ENCODE results near the gene TTLL8. TPM values are rescaled to one million over a fixed set of nuclear protein-coding genes. Genes with fewer than 3 reads are reported as not detected.

The TTLL8 gene
- polyA plus RNA-seq, 4 donors: 0.06 TPM; not detected in 3

DNA sequence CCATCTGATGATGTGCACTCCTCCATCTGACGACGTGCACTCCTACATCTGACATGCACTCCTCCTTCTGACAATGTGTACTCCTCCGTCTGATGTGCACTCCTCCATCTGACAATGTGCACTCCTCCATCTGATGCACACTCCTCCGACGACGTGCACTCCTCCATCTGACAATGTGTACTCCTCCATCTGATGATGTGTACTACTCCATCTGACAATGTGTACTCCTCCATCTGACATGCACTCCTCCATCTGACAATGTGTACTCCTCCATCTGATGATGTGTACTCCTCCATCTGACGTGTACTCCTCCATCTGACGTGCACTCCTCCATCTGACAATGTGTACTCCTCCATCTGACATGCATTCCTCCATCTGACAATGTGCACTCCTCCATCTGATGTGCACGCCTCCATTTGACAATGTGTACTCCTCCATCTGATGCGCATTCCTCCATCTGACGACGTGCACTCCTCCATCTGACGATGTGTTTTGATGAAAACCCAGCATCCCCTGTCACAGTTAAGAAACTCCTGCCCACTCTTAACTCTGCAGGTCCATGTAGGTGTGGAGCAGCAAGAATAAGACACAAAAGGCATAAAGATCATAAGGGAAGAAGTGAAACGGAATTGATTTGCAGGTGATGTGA, 35.8 kb downstream of the TTLL8 start:
- no peak for DNase-seq (ENCODE audit: low read depth in 4 of 4, low spot score in 3 of 4)

DNA sequence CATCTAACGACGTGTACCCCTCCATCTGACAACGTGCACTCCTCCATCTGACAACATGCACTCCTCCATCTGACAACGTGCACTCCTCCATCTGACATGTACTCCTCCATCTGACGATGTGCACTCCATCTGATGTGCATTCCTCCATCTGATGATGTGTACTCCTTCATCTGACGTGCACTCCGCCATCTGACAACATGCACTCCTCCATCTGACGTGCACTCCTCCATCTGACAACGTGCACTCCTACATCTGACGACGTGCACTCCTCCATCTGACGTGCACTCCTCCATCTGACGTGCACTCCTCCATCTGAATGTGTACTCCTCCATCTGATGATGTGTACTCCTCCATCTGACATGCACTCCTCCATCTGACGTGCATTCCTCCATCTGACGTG, 37.5 kb downstream of the TTLL8 start:
- DNase-seq (ENCODE audit: low read depth in 4 of 4, low spot score in 3 of 4): no peak

DNA sequence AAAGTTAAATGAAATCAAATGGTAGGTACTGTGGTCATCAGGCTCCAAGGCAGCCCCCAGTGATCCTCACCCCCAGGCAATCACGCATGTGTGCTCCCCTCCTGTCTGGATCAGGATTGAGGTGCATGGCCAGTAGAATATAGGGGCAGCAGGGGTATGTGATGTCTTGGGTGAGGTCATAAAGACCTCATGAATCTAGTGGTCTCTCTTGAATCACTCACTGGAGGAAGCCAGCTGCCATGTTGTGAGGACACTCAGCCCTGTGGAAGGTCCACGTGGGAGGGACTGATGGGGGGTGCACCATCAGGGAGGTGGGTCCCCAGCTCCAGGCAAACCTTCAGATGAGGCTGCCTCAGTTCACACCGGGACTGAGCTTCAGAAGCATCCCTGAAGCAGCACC, 38.8 kb downstream of the TTLL8 start:
- DNase-seq (ENCODE audit: low read depth in 4 of 4, low spot score in 3 of 4): no peak

DNA sequence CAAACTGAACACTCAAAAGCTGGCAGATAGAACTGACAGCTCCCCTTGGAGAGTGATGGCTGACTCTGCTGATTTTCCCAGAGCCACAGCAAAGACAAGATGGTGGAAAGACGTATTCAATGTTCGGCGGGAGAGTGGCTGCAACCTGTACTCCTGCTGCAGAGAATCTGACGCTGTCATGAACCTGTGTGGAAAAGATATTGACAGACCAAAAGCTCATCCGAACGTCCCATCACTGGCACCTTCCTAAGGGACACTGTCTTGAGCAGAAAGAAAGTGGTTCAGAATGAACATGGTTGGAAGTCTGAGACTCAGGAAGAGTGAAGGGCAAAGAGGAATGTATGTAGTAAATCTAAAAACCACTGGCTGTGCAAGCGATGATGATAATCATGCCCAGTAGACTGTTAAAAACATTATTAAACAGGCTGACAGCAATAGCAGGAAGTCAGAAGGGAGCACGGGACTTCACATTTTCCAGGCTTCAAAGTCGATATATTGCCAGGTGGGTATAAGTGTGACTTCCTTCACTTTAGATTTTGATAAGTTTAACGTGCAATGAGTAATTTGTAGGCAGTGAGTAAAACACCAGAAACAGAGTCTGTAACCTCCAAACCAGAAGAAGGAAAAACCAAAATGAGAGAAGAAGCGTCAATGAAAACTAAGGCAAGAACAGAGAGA, 39.4 kb downstream of the TTLL8 start:
- DNase-seq (ENCODE audit: low read depth in 4 of 4, low spot score in 3 of 4): no peak

DNA sequence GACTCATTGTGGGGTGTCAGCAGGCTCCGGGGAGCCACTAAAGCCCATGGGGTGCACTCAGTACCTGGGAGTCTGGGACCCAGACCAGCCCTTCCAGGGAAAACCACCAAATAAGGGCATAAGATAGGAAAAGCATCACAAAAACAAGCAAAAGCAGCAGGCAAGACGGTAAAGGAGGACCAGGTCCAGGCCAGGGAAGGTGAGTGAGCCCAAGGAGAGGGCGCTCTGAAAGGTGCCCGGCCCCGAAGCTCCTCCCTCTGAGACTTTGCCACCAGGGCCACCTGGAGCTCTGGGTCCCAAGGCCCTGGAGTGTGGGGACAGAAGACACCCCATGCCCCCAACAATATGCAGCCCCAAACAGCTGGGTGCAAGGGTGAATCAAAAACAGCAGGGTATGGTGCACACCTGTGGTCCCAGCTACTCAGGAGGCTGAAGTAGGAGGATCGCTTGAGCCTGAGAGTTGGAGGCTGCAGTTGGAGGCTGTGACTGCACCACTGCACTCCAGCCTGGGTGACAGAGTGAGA, 40.3 kb downstream of the TTLL8 start:
- DNase-seq (ENCODE audit: low read depth in 4 of 4, low spot score in 3 of 4): no peak

DNA sequence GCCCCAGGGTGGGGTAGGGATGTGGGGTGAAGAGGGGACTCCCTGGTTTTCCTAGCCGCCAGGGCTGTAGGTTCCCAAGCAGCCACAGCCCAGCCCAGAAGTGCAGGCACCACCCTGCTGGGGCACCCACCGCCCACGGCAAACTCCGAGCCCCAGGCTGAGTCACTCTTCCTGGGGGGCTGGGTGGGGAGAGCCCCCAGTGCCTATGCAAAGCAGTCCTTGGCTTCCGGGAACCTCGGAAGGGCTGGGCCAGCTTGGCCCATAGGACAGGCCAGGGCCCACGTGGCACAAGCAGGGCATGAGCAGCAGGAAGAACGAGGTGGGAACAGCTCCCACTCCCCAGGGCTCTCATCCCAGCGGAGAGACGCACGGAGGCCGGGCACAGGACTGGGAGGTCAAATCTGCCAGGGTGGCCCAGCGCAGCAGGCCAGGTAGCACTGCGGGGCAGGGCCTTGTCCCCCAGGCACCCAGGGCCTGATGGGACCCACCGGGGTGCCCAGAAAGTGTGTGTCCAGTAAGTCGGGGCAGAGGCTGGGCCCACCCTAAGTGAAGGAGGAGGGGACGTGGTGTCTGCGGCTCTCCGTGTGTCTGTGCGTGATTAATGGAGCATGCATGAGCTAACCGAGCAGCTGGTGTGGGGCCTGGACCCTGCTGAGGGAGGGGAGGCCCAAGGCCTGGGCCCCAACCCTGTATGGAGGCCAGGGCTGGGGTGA, 41.0 kb downstream of the TTLL8 start:
- no peak for DNase-seq (ENCODE audit: low read depth in 4 of 4, low spot score in 3 of 4)

DNA sequence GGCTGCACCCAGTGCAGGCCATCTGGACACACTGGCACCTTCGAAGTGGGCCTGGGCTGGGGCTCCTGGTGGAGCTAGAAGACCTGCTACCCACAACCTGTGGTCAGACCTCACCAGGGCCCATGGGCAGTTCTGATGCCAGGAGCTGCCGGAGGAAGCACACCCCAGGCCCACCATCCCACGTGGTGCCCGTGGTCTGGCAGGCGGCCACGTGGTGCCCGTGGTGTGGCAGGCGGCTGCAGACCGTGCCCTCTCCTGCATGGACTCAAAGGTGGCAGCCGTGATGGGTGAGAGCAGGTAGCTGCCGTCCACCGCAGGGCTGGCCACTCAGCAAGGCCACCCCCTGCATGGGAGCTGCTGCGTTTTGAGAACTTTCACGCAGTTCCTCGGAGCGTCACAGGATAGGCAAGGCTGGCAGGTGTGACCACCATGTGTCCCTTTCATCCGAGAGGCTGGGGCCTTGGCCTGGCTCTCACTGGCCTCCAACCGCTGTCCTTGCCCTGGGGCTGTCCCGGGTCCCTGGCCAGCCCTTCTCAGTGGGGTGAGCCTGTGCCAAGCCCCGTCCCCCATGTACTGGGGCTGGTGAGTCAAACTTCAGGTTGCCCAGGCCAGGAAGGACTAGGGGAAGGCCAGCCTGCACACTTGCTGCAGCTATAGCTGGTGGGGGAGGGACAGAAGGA, 41.6 kb downstream of the TTLL8 start:
- DNase-seq (ENCODE audit: low read depth in 4 of 4, low spot score in 3 of 4): no peak

DNA sequence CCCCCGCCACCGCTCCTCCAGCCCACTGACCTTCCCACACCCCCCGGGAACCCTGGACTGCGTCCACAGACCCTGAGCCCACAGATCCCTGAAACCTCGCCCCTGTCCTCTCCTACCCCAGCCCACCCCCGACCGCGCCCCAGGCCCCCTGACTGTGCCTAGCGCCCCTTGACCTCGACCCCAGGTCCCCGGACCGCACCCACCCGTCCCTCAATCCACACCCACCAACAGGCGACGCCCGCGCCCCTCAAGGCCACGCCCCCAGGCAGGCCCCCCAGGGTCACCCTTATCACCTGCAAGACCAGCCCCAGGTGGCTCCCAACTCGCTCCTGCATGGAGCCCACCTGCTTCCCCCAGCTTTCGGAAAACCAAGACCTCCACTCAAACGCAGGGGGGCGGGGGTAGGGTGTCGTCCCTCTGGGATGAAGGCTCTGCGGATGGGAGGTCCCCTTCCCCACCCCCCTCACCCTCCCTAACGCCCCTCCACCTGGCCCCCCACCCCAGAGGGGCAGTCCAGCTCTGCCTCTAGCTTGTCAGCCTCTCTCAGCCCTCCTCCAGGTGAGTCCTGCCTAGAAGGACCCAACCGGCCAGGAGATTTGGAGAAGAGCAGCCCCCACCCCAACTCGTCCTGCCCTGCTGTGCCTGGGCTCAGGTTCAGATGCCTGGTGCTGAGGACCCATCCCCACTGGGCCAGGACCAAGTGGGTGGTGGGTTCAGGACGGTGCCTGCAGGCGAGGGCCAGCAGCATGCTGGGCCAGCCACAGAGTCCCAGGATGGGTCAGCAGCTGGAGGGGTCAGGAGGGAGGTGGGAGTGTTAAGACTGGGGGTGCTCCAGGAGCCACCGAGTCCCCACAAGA, 42.4 kb downstream of the TTLL8 start:
- DNase-seq (ENCODE audit: low read depth in 4 of 4, low spot score in 3 of 4): no peak

DNA sequence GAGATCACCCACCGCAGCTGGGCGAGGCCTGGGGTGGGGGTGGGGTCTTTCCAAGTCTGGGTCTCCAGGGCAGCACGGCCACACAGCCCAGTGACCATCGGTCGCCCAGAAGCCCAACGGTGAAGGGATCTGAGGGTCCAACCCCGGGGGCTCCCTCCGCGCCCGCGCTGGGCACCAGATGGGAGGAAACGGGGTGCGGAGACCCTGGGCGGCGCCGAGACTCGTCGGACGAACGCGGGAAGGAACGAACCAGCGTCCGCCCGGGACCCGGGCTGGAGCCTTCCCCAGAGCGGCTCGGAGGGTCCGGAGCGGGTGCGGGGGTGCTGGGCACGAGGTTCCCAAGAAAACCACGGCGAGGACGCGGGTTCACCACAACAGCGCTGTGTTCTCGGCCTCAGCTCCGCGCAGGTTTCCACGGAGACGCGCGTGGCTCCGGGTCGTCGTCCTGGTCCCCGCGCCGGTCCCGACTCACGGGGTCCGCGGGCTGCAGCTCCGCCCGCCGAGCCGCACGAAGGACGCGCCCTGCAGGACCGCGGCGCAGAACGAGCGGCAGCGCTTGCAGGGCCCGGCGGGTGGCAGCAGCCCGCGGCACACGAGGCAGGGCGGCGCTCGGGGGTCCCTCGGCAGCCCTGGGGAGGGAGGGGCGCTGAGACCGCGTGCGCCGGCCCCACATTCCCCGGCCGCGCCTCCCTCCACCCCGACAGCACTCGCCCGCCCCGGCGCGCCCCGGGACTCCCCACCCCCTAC, 43.3 kb downstream of the TTLL8 start:
- no peak for DNase-seq (ENCODE audit: low read depth in 4 of 4, low spot score in 3 of 4)

DNA sequence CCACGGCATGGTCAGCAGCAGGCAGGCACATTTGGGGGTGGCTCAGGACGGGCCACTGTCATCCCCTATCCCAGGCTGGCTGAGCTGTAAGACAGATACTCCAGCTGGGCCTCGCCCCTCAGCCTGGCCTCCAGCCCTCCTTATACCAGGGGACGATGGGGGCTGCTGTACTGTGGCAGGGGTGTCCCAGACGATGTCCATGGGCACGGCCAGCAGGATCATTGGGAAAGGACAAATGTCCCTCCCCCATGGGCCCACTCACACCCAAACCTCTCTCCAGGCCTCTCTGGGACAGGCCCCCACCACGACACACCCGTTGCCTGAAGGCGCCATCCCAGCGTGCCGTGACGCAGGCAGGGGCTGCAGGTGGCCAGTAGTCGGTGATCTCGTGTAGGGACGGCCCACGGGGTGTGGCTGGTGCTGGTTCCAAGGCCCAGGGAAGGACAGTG, 44.0 kb downstream of the TTLL8 start:
- DNase-seq (ENCODE audit: low read depth in 4 of 4, low spot score in 3 of 4): no peak

DNA sequence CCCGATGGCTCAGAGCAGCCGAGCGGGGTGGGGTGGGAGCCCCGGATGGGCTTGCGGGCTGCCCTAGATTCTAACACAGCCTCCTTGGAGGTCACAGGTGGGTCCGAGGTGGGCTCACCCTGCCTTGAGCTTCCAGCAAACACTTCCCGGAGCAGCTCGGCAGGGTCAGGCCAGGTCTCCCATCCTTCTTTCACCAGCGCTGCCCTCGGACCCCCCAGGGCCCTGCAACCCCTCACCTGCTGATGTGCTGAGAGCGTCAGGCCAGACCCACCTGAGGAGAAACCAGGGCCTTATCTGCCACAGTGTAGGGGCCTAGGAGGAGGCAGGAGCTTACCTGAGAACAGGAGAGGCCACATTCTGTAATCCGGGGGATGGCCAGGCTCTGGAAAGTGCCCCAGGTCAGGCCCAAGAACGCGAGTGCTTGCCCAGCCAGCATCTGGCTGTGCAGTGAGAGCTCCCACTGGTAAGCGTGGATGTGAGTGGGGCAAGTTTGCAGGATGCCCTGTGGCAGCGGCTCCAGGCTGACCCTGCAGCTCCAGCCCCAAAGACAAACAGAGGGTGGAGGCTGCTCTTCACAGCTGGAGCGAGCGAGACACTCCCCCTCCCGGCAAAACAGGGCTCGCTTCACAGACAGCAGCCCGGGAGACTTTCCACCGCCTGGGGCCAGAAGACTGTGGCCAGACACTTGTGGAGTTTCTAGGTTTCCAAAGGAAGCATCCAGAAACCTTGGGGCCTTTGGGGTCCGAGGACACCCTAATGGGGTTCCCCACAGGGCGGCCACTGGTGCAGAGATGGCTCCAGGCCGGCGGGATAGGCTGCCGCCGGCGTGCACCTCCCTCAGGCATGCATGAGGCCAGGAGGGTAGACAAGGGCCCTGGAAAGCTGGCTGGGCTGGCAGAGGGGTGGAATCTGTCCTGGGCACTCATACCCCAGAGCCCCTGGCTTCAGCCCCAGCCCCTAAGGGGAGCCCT, 45.6 kb downstream of the TTLL8 start, which contains the start of gene IL17REL:
IL17REL (minus strand) TSS at position 555 of the 971 bp plus-strand sequence; CDS start at position 436, 119 bp downstream.
- DNase-seq (ENCODE audit: low read depth in 4 of 4, low spot score in 3 of 4): no peak

DNA sequence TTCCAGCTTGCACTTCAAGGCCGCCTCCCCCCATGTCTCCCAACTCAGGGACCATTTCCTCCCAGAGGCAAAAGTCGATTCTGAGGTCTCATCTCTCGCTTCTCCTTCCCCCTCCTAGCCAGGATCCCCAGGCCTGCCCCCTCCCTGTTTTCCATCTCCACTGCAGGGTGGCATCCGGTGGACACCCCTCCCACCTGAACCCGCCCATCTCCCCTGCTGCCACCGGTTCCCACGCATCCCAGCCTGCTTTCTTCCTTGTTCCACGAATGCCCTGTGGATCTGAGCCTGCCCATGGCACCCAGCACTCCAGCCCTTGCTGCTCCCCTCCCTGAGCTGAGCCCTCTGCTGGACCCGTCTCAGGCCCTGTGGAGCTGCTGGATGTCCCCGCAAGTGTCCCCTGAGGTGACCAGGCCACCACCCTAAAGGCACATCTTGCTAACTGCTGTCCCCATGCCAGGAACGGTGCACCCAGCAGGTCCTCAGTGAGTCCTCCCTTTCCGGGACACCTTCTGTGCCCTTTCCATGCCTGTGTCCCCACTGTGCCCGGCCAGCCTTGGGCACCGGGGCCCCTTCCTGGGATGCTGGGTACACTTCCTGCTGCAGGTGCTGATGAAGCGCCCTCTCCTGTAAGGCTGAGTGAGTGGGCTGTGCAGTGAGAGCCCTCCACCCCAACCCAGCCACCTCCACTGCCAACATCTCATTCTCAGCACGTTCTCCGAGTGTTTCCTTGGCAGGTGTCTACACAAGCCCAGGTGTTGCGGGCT, 46.5 kb downstream of the TTLL8 start:
- DNase-seq (ENCODE audit: low read depth in 4 of 4, low spot score in 3 of 4): no peak

DNA sequence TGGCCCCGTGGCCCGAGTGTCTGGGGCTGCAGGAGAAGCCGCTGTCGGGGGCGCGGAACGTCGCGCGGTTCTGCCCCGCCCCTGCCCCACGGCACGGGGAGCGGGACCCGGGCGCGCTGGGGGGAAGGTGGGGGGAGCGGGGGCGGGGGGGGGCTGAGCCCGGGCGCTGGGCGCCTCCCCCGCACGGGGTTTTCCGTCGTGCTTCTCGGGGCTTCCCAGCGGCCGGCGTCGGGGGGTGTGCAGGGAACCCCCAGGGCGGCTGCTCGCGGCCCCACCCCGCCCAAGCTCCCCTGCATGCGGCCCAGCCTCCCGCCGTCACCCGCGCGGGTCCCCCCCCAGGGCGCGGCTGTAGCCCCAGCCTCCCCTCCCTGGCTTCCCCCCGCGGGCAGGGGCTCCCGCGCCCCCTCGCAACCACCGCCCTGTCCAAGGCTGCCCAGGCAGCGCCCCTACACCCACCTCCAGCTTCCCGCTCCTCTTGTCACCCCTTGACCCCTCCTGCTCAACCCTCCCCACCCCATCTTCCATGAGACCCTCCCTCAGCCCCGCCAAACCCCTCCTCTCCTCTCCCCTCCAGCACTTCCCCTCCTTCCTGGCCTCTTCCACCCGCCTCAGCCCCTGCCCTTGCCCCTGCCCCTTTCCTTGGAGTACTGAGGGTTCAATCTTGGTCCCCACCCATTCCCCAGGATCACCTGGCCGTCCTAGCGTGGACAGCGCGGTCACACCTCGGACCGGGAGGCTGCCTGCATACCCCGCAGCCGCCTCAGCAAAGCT, 47.2 kb downstream of the TTLL8 start:
- no peak for DNase-seq (ENCODE audit: low read depth in 4 of 4, low spot score in 3 of 4)

DNA sequence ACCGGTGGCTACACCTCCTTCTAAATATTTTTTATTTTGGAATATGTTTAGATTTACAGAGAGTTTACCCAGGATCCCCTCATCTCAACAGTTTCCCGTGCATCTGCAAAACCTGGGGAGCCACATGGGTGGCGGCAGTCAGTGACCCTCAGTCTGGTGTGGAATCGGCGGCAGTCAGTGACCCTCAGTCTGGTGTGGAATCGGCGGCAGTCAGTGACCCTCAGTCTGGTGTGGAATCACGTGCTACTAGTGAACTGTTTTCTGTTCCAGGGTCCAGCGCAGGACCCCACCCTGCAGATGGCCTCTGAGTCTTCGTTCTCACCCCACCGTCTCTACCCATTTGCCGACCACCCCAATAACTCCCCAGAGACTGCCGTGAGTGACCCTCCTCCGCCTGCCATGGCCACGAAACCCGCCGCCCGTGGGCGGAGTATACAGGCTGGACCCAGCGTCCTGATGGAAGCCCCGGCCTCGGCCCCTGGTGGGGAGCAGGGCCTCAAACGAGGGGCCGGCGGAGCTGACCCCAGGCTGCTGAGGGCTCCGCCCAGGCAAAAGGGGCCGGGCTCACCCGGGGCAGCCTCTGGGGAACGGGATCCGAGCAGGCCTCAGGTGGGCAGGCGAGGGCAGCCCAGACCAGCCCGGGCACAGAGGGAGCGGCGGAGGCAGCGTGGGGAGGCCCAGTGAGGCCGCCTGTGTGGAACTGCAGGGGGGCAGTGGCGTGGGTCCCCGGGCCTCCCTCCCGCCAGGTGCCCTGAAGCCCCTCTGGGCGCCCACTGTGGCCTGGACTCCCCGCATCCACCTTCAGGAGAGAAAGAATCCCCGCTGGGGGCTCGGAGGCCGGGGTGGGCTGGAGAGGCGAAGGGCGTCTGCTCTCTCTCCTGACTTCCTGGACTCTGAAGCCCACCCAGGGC, 48.1 kb downstream of the TTLL8 start:
- DNase-seq (ENCODE audit: low read depth in 4 of 4, low spot score in 3 of 4): no peak

DNA sequence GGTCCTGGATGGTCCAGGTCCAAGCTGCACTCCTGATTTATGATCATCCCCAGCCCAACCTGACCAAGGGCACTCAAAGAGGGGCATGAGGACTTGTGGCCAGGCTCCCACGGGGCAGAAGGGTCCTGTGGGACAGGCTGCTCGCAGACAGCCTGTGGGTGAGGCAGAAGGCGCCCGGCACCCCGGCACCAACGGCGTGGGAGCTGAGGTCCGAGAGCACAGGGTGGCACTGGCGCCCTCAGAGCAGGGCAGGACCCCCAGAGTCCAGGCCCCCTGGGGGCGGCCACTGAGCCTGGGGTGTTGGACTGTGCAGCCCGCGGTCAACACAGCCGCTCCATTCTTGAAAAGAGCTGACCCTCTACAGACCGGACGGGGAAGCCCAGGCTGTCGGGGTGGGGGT, 48.8 kb downstream of the TTLL8 start:
- DNase-seq (ENCODE audit: low read depth in 4 of 4, low spot score in 3 of 4): no peak
